CD14-positive monocyte (primary cell): ENCODE results near the gene ABL2. TPM values are rescaled to one million over a fixed set of nuclear protein-coding genes. Genes with fewer than 3 reads are reported as not detected.

Source experiments
- DNase-seq, 3 donors: peaks; one replicate each; pipeline ENCODE4 v3.0.0-alpha.2; 2011 to 2022
- H2AFZ ChIP-seq: 2 replicates; pipeline ENCODE4 v1.6.0; 2012; ENCODE audit warnings: mild to moderate bottlenecking, low read depth, low read length, inconsistent platforms; ENCODE audit not compliant: insufficient read depth, poor library complexity, severe bottlenecking
- H3K27ac ChIP-seq, 2 donors: 1 replicate in 1 of 2; 2 replicates in 1 of 2; pipeline ENCODE4 v1.5.1; 2012 to 2013; ENCODE audit warnings: low read length in 2 of 2, control low read depth in 1 of 2, inconsistent platforms in 1 of 2, low read depth in 1 of 2, mild to moderate bottlenecking in 1 of 2
- H3K27me3 ChIP-seq, 2 donors: one replicate each; pipeline versions ENCODE4 v1.6.0 to v1.6.1; 2011 to 2013; ENCODE audit warnings: low read length in 2 of 2; ENCODE audit not compliant: control insufficient read depth in 2 of 2, insufficient read depth in 2 of 2
- H3K36me3 ChIP-seq, 2 donors: replicated peaks in 1 of 2; 1 replicate in 1 of 2; 2 replicates in 1 of 2; pipeline versions ENCODE4 v1.5.1 to v1.6.1; 2012 to 2013; ENCODE audit warnings: low read length in 2 of 2, control low read depth in 1 of 2, inconsistent platforms in 1 of 2, mild to moderate bottlenecking in 1 of 2; ENCODE audit not compliant: insufficient read depth in 2 of 2, control insufficient read depth in 1 of 2
- H3K4me1 ChIP-seq, 2 donors: 1 replicate in 1 of 2; 2 replicates in 1 of 2; pipeline versions ENCODE4 v1.5.1 to v1.6.1; 2012 to 2013; ENCODE audit warnings: low read length in 2 of 2, control low read depth in 1 of 2, inconsistent platforms in 1 of 2, mild to moderate bottlenecking in 1 of 2, moderate library complexity in 1 of 2; ENCODE audit not compliant: insufficient read depth in 2 of 2, control insufficient read depth in 1 of 2
- H3K4me2 ChIP-seq: replicated peaks from 2 replicates; pipeline ENCODE3; 2012; ENCODE audit warnings: low read length, moderate library complexity, mild to moderate bottlenecking; ENCODE audit not compliant: poor library complexity, severe bottlenecking; ENCODE audit errors: extremely low read depth
- H3K4me3 ChIP-seq, 3 experiments: fragments of 200-600 bp in 1 of 3; sonication (generic) in 1 of 3; replicated peaks in 1 of 3; 1 replicate in 2 of 3; 2 replicates in 1 of 3; pipeline ENCODE4 v1.5.1; 2011 to 2013; ENCODE audit warnings: low read length in 3 of 3, mild to moderate bottlenecking in 3 of 3, control low read depth in 2 of 3, low read depth in 2 of 3, inconsistent platforms in 1 of 3, moderate library complexity in 1 of 3
- H3K79me2 ChIP-seq: 2 replicates; pipeline ENCODE4 v1.6.0; 2012; ENCODE audit warnings: mild to moderate bottlenecking, control low read depth, inconsistent platforms, low read length, moderate library complexity; ENCODE audit not compliant: insufficient read depth
- H3K9ac ChIP-seq: 2 replicates; pipeline ENCODE4 v1.6.0; 2017; ENCODE audit warnings: low read length, mild to moderate bottlenecking; ENCODE audit not compliant: insufficient read depth, poor library complexity, severe bottlenecking
- H3K9me3 ChIP-seq, 2 donors: replicated peaks in 1 of 2; 1 replicate in 1 of 2; 2 replicates in 1 of 2; pipeline versions ENCODE4 v1.5.1 to v1.6.1; 2012 to 2013; ENCODE audit warnings: low read length in 2 of 2, control low read depth in 1 of 2; ENCODE audit not compliant: control insufficient read depth in 1 of 2, insufficient read depth in 1 of 2
- H4K20me1 ChIP-seq: 2 replicates; pipeline ENCODE4 v1.6.0; 2012; ENCODE audit warnings: mild to moderate bottlenecking, low read length, control low read depth, moderate library complexity; ENCODE audit not compliant: insufficient read depth
- H3K27ac Mint-ChIP-seq, 7 donors: one replicate each; pipeline ENCODE4 v1.8.0; 2020; ENCODE audit warnings: mild to moderate bottlenecking in 7 of 7, mixed read lengths in 7 of 7, moderate library complexity in 6 of 7, inconsistent platforms in 2 of 7
- H3K27me3 Mint-ChIP-seq, 3 donors: one replicate each; pipeline ENCODE4 v1.8.0; 2021 to 2022; ENCODE audit warnings: low read depth in 3 of 3, mild to moderate bottlenecking in 3 of 3, mixed read lengths in 3 of 3, moderate library complexity in 3 of 3, inconsistent platforms in 1 of 3
- H3K36me3 Mint-ChIP-seq, 2 donors: one replicate each; pipeline ENCODE4 v1.8.0; 2020; ENCODE audit warnings: mixed read lengths in 2 of 2, inconsistent platforms in 1 of 2, mild to moderate bottlenecking in 1 of 2
- H3K4me1 Mint-ChIP-seq: one replicate; pipeline ENCODE4 v1.8.0; 2020; ENCODE audit warnings: mild to moderate bottlenecking, mixed read lengths
- H3K4me3 Mint-ChIP-seq, 2 donors: one replicate each; pipeline ENCODE4 v1.8.0; 2020; ENCODE audit warnings: mild to moderate bottlenecking in 2 of 2, mixed read lengths in 2 of 2, moderate library complexity in 1 of 2
- H3K9me3 Mint-ChIP-seq, 7 donors: one replicate each; pipeline ENCODE4 v1.8.0; 2020 to 2022; ENCODE audit warnings: mixed read lengths in 7 of 7, mild to moderate bottlenecking in 6 of 7, moderate library complexity in 6 of 7, inconsistent platforms in 2 of 7
- WGBS: methylation state at CpG from one replicate; pipeline ENCODE4 v1.1.5; 2013; ENCODE audit warnings: missing lambda C conversion rate; ENCODE audit not compliant: insufficient coverage; 5-methylcytosine and 5-hydroxymethylcytosine counted together
- intact Hi-C, 2 donors: fragments of 100-400 bp; cut with micrococcal nuclease; formaldehyde crosslinking; loops; one replicate each; pipeline versions ENCODE4 v1.15.0 to v1.15.1; 2023
- polyA plus RNA-seq, 3 donors: library from polyadenylated mRNA; depleted of rRNA in 1 of 3; unstranded in 2 of 3; stranded (reverse) in 1 of 3; fragments of 300-500 nt in 2 of 3; fragments of >200 nt in 1 of 3; fragmentation: Illumina TruSeq in 2 of 3; gene quantifications; 1 replicate in 2 of 3; 2 replicates in 1 of 3; pipeline ENCODE4 v1.2.3, GENCODE V29; 2012 to 2021
- TF ChIP-seq, protein P1 (sequence below): fragments of 200-600 bp; IDR thresholded peaks from one replicate; pipeline ENCODE4 v1.8.0; 2022; ENCODE audit warnings: antibody characterized with exemption, mild to moderate bottlenecking

Gene ABL2
- polyA plus RNA-seq, 3 donors, result 0.20 to 2.1 (median 1.4) TPM

DNA sequence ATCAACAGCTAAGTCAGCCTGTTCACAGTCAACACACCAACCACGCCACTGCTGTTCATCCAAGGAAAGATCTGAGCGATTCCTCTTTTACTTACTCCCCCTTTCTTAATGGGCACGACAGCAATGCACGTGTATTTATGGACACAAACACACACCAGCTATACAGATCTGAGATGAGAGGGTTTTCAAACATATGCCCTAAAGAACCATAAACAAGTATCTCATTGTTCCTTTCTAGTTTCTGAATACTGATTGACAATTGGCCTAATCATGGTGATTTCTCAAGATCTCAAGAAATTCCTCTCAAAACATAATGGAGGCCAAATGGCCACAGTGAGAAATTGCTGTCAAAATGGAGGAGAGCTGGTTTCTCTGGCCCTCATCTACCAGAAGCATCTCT, 129.6 kb downstream of the ABL2 start:
- TF ChIP-seq, protein P1, sequence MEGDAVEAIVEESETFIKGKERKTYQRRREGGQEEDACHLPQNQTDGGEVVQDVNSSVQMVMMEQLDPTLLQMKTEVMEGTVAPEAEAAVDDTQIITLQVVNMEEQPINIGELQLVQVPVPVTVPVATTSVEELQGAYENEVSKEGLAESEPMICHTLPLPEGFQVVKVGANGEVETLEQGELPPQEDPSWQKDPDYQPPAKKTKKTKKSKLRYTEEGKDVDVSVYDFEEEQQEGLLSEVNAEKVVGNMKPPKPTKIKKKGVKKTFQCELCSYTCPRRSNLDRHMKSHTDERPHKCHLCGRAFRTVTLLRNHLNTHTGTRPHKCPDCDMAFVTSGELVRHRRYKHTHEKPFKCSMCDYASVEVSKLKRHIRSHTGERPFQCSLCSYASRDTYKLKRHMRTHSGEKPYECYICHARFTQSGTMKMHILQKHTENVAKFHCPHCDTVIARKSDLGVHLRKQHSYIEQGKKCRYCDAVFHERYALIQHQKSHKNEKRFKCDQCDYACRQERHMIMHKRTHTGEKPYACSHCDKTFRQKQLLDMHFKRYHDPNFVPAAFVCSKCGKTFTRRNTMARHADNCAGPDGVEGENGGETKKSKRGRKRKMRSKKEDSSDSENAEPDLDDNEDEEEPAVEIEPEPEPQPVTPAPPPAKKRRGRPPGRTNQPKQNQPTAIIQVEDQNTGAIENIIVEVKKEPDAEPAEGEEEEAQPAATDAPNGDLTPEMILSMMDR, result no peak
- intact Hi-C loops, result no loop called here
- H3K4me1 ChIP-seq, result no peaks in the 10 kb centered on the region
- H3K9ac ChIP-seq, result no peak overlapping the region
- H3K79me2 ChIP-seq, result no peaks in the 10 kb centered on the region
- Mint-ChIP-seq H3K36me3 (peaks cover 39 to 42% of the 10 kb centered on the region in 2 donors), H3K27ac (no peak overlapping the region), H3K27me3 (no peaks in the 10 kb centered on the region), H3K9me3 (no peaks in the 10 kb centered on the region), H3K4me3 (no peak overlapping the region), H3K4me1 (no peaks in the 10 kb centered on the region)
- H2AFZ ChIP-seq, result no peak overlapping the region
- DNase-seq, result no peak
- peaks cover 31 to 37% of the 10 kb centered on the region in 2 donors for H3K36me3 ChIP-seq
- H3K4me3 ChIP-seq, result no peak overlapping the region
- no peak overlapping the region for H3K4me2 ChIP-seq
- H3K27me3 ChIP-seq, result no peaks in the 10 kb centered on the region
- no peak overlapping the region for H3K27ac ChIP-seq
- H3K9me3 ChIP-seq, result no peaks in the 10 kb centered on the region
- H4K20me1 ChIP-seq, result no peaks in the 10 kb centered on the region
- WGBS, result 100% methylated on average over 1 of the region's 4 CpGs

DNA sequence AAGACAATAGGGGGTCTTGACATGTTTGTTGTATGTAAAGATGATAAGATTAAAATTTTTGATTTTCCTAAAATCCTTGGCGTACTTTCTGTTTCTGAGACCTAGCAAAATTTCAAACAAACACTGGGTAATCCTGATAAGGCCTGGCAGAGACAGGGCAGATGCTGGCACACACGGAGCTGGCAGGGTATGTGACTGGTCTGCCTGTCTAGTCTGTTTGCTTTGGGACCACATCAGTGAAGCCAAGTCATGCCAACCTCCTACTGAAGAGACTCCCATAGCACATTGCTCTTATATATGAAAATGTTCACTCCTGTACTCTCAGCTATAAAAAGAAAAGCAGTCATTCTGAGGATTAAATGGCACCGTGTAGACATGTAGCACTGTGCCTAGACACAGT, 133.6 kb downstream of the ABL2 start:
- H3K4me1 Mint-ChIP-seq, result peaks cover 11% of the 10 kb centered on the region
- no peak overlapping the region for H3K9ac ChIP-seq
- WGBS, result 100% methylated on average over 3 of the region's 3 CpGs
- H3K4me2 ChIP-seq, result no peak overlapping the region
- peaks cover 60 to 74% of the 10 kb centered on the region in 2 donors for H3K36me3 Mint-ChIP-seq
- intact Hi-C loops, result no loop called here
- no peak overlapping the region for H3K27ac Mint-ChIP-seq
- no peaks in the 10 kb centered on the region for H3K9me3 Mint-ChIP-seq
- no peaks in the 10 kb centered on the region for H3K27me3 ChIP-seq
- H3K27ac ChIP-seq, result no peak overlapping the region
- DNase-seq, result no peak
- peaks cover 0 to 1% (median 1%) of the 10 kb centered on the region in 3 donors for H3K27me3 Mint-ChIP-seq
- H3K4me1 ChIP-seq, result peaks cover 13% of the 10 kb centered on the region in 2 donors
- H2AFZ ChIP-seq, result no peak overlapping the region
- peaks cover 67 to 77% of the 10 kb centered on the region in 2 donors for H3K36me3 ChIP-seq
- TF ChIP-seq, protein P1, result no peak
- H3K4me3 Mint-ChIP-seq, result no peak overlapping the region
- peaks cover 12% of the 10 kb centered on the region for H4K20me1 ChIP-seq
- H3K79me2 ChIP-seq, result no peaks in the 10 kb centered on the region
- no peak overlapping the region for H3K4me3 ChIP-seq
- H3K9me3 ChIP-seq, result no peaks in the 10 kb centered on the region
